Inflammatory macrophage treated with lipopolysaccharide for 1 hour (primary cell): ENCODE data around the gene DDX39B.
"Not testable (repeated sequence)": the region's sequence is repeated elsewhere in the genome, so short reads cannot be mapped to it uniquely, and the experiment has no call there.

Source experiments
- DNase-seq, 2 donors: peaks; one replicate each; pipeline ENCODE4 v3.0.0-alpha.2; 2020 to 2022

The DDX39B gene

DNA sequence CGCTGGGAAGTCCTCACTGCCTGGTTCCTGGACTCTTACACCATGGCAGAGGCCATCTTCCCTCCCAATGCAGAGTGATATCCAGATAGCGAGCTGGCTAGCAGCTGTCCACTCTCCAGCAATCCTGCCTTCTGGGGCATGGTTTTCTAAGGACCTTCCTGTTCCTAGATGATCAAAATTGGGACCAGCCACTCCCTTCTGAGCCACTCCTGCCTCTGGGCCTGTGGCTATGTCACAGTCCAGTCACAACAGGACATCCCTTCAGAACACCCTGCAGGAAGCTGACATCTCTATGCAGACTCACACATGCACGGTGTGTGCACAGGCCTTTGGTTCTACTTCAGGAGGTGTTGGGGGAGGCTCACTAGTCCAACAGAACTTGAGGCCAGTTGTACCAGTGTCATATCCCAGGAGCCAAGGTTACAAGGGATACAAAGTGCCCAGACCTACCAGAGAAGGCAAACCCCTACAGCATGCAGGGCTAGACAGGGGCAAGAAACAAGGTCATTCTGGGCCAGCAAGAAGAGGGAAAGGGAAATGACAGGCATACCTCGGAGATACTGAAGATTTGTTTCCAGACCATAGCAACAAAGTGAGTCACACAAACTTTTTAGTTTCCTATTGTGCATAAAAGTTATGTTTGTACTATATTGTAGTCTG is 15.7 kb downstream of the DDX39B start:
- no peak for DNase-seq

- DNase-seq: no peak
Measured at GRCh38 chr6:31525553-31525931, 16.3 kb downstream of the DDX39B start.

GRCh38 chr6:31521835-31522234 is 20.0 kb downstream of the DDX39B start:
- no peak for DNase-seq

GRCh38 chr6:31513456-31514165 is 28.2 kb downstream of the DDX39B start:
- DNase-seq: no peak

GRCh38 chr6:31510007-31510406 is 31.8 kb downstream of the DDX39B start:
- DNase-seq: no peak

- DNase-seq: not testable (repeated sequence)
Measured at GRCh38 chr6:31509036-31509435, 32.8 kb downstream of the DDX39B start.

GRCh38 chr6:31502586-31502985 is 39.2 kb downstream of the DDX39B start:
- peak; percentile 53 to 56 for DNase-seq

- not testable (repeated sequence) for DNase-seq
Measured at GRCh38 chr6:31499648-31500047, 42.2 kb downstream of the DDX39B start.

GRCh38 chr6:31498748-31499147 is 43.1 kb downstream of the DDX39B start:
- DNase-seq: peak in 1 of 2 donors; percentile 8

GRCh38 chr6:31497531-31498476 is 44.0 kb downstream of the DDX39B start, which contains the start of gene MICB:
TSS of gene MICB (plus strand) at chr6:31498145. CDS start at chr6:31498194, 49 bp downstream.
- DNase-seq: peak; percentile 72 to 76

DNA sequence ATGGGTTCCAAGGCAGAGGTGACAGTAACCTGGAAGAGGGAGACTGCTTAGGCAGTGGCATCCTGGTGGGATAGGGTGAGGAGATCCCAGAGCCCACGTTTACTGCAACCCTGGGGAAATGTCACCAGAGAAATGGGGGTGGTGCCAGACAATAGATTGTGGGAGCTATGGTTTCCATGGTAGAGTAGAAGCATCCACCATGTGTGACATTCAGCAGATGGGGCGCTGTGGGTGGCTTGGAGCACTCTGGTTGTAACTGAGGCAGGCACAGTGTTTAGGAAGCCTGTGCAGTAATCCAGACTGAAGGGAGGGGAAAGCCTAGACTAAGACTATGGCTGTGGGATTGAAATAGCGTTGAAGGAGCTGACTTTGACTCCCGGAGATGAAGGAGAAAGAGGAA is 45.0 kb downstream of the DDX39B start:
- not testable (repeated sequence) for DNase-seq

- DNase-seq: peak in 1 of 2 donors; percentile 22
Measured at GRCh38 chr6:31495580-31495979, 46.2 kb downstream of the DDX39B start.

DNA sequence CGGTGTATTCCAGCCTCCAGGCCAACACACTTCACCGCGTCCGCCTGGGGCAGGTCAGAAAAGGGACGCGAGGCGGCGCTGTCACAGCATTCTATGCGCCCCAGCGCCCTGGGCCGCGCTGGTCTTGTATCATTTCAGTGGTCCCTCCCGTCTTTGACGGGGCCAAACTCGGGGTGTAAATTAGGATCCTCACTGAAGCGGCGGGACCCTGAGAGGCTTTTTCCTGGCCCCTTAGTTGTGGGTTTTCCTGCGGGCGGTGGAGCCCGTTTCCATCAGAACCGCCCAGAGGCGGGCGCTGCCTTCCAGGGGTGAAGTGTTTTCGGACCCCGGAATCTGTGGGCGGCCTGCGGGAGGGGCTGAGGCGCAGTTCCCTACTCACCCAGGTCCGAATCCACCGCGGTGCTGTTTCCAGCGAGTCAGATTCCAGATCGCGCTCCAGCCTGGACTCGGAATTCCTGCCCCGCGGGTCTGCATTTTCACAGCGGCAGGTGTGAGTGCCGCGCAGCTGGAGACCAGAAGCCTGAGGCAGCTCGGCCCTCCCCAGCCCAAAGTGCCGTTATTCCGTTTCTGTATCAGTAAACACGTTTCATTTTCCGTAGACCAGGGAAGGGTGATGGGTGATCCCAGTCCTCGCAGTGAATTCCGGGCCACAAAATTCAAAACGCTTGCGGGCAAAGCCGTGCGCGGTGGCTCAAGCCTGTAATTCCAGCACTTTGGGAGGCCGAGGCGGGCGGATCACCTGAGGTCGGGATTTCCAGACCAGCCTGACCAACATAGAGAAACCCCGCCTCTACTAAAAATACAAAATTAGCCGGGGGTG is 47.7 kb downstream of the DDX39B start:
- DNase-seq: peak; percentile 66 to 89

DNA sequence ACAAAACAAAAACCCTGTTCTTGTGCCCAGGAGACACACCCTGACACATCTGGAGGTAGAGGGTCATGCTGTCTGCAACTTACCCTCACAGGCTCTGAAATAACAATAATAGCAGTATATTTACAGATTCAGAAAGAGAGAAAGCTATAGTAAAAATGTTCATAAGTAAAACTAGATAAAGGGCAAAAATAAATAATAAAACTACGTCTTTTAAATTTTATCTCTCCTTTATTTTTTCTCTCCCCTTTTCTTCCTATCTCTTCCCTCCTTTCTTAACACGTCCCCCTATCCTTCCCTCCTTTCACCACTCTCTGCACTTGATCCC is 48.3 kb downstream of the DDX39B start:
- not testable (repeated sequence) for DNase-seq

DNA sequence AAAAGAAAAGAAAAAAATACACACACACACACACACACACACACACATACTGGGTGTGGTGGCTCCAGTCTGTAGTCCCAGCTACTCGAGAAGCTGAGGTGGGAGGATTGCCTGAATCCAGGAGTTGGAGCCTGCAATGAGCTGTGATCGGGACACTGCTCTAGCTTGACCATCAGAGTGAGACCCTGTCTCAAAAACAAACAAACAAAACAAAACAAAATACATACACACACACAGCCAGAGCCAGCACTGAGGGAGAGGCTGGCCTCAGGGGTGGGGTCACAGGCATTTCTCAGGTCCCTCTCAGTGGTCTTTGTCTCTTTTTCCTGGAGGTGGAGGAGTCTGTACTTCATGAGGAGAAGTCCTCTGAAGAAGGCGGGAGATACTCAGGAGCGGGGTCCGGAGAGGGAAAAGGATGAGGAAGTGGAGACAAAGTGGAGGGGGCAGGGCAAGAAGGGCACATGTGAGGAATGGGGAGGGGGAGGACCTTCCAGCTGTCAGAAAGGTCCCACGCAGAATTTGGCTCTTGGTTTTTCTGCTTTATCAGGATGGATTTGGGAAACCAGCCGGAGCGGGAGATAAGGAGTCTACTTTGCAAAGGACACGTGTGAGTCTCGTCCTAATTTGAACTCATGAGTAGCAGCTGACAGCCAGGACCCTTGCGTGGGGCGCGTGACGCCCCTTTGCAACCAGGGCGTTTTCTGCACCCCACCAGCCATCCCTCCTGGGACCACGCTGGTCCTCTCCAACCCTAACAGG is 51.5 kb downstream of the DDX39B start:
- DNase-seq: no peak

DNA sequence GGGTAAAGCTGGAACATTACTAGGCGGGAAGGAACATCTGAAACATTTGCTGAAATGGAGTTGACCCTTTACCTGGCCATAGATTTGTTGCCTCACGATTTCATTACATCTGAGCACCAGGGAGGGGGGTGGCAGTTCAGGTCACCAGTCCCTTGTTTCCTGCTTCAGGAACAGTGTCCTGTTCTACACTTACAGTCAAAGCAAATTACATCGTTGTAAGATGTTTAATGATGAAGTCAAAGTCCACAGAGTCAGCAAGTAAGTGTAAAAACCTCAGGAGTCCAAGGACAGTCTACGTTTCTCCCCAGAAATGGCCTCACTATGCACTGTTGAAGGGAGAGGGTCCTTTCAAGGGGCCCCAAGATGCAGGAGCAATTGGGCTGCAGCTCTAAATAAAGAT is 52.7 kb downstream of the DDX39B start:
- no peak for DNase-seq

GRCh38 chr6:31487674-31488073 is 54.1 kb downstream of the DDX39B start:
- DNase-seq: not testable (repeated sequence)

- DNase-seq: not testable (repeated sequence)
Measured at GRCh38 chr6:31486065-31486837, 55.6 kb downstream of the DDX39B start.

- no peak for DNase-seq
Measured at GRCh38 chr6:31485055-31485454, 56.7 kb downstream of the DDX39B start.

DNA sequence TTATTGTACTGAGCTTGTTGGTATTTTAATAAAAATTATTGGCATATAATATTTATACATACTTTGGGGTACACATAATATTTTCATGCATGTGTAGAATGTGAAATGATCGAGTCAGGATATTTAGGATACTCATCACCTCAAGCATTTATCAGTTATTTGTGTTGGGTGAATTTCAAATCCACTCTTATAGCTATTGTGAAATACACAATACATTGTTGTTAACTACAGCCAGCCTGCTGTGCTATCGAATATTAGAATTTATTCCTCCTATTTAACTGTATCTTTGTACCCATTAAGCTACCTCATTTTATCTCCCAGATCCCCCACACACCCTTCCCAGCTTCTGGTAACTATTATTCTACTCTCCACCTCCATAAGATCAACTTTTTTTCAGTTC is 58.4 kb downstream of the DDX39B start:
- DNase-seq: no peak

DNA sequence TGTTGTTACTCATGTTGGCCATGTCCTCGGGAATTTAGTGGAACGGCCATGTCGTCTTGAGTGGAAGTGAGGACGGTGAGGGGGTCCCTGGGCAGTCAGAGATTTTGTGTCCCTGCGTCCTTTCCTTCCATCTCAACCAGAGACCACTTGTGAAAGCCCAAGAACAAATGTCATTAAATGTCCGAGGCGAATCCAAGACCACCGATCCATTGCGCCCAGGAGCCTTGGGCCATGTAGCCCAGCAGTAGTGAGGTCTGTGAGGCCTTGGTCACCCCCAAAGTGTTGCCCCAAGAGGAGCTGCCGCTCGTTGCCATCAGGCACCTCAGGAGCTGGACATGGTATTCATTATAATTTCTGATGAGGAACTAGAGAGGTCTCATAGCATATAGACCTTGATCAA is 61.2 kb downstream of the DDX39B start:
- no peak for DNase-seq
